Stimulated activated CD8-positive, alpha-beta memory T cell treated with anti-CD3 and anti-CD28 coated beads, Interleukin-15, amount 100 ng/mL, for 48 hours (primary cell): Measurements from ENCODE around the gene CCM2L.

Source experiments
- DNase-seq, 2 donors: peaks; one replicate each; pipeline ENCODE4 v3.0.0-alpha.2; 2020; ENCODE audit warnings: low read depth in 2 of 2

CCM2L gene

DNA sequence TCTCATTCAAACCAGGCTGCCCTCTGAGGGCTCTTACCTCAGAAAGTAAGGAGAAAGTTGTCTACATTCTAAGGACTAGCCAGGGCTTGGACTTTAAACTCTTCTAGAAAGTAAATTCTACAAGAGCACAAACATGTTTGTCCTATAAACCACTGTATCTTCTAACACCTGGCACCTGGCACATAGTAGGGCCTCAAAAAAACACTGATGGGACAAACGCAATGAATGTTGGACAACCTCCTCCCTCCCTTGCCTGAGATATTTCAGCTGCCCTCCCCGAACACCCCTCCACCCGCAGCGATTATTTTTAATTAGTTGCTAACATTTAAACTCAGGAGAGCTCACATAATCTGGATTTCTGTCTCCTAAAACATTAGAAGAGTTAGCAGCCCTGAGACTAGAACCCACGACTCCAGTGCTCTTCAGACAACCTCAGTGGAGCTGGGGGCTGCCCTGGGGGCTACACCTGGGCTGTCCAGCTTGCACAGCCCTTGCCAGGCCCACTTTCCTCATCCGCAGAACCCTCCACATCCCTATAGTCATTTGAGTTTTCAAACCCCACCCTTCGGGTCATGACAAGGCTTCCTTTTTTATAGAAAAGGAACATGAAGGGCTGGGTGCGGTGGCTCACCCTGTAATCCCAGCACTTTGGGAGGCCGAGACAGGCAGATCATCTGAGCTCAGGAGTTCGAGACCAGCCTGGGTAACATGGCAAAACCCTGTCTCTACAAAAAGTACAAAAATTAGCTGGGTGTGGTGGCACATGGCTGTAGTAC is 46.7 kb downstream of the CCM2L start:
- DNase-seq: no peak

DNA sequence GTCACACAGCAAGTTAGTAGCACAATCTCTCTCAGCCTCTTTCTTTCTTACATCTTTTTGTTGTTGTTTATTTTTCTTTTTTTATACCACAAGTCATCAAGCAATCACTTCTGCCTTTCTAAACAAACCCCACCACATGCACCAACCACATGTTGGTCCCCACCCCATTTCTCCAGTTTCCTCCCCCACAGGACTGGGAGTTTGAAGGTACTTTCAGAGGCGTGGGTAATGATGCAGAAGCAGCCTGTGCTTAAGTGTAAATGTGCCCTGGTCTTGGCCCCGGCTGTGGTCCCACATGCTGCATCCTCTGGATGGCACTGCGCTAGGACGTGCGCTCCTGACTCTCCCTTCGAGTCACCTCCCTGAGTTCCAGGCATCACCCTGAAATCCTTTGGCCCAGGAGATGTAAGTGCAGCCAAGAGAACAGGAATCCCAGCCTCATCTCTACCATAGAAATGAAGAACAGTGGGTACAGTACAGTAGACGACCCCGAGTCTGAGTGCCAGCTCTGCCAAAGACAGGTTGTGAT is 47.5 kb downstream of the CCM2L start:
- no peak for DNase-seq

DNA sequence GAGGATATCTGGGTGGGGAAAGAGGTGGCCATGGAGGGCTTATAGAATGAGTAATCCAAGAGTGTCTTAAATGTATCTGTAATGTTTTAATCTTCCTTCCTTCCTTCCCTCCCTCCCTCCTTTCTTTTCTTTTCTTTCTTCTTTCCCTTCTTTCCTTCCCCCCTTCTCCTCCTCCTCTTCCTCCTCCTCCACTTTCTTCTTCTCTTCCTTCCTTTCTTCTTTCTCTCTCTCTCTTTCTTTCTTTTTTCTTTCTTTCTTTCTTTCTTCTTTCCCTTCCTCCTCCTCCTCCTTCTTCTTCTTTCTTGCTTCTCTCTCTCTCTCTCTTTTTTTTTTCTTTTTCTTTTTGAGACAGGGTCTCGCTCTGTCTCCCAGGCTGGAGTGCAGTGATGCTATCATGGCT is 49.0 kb downstream of the CCM2L start:
- DNase-seq: no peak

DNA sequence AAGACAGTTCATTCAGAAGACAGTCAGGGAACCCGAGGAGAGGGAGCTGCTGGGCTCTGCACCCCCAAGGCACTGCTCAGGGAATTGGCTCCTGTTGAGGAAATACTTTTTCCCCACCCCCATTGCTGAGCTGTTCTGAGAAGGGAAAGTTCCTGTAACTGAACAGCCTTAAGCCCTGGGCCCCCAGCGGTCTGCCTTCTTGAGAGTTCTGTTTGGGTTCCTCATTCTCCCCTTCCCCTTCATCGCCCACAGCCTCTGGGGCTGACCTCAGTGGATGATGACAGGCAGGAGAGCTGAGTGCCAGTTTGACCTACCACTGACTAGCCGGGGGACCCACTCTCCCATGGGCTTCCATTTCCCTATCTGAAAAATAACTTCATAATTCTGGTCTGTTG is 52.5 kb downstream of the CCM2L start:
- DNase-seq: no peak

DNA sequence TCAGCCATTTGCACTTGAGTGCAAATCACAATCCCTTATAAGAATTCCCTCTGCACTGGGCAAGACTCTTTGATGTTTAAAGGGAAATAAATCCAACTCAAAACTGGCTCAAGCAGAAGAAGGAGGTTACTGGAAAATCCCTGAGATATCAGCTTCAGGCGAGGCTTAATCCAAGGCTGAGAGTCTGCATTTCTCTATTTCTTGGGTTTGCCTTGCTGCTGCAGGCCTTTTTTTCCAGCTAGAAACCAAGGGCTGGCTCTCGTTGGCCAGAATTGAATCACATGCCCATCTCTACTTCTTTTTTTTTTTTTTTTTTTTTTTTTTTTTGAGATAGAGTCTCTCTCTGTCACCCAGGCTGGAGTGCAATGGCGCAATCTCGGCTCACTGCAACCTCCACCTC is 53.5 kb downstream of the CCM2L start:
- no peak for DNase-seq

DNA sequence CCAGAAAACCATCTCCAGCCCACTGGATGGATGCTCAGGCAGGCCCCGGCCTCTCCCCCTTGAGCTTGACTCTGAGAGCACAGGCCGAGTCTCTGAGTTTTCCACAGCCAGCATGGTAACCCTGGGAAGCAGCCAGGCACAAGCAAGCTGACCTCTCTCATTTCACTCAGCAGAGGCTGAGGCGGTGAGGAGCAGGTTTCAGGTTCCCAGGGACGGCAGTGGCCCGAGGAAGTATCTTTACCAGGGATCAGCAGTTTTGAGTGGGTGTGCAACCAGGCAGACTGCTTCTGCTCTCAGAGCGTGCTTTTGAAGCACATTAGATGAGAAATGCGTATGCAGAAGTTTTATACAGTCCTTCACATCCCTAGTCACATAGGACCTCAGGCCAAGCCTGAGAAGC is 54.4 kb downstream of the CCM2L start:
- DNase-seq: no peak

DNA sequence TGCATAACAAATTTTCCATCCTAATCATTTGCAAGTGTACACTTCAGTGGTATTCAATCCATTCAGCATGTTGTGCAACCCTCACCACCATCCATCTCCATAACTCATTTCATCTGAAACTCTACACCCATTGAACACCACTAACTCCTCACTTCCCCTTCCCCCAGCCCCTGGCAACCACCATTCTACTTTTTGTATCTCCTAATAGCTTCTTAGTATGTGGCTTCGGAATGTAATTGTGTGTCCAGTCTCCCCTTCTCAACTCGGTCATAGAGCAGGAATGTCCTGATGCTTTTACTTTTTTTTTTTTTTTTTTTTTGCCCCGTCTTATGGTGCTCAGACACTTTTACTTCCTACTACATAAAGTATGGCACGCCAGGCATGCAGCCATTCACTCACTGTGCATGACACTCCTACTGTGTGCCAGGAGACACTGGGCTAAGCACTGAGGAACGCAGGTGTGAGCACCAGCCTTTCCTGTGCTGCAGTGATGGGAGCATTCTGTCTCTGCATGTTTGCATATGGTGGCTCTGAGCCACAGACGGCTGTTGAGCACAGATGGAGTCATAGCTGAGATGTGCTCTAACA is 57.1 kb downstream of the CCM2L start:
- DNase-seq: no peak

DNA sequence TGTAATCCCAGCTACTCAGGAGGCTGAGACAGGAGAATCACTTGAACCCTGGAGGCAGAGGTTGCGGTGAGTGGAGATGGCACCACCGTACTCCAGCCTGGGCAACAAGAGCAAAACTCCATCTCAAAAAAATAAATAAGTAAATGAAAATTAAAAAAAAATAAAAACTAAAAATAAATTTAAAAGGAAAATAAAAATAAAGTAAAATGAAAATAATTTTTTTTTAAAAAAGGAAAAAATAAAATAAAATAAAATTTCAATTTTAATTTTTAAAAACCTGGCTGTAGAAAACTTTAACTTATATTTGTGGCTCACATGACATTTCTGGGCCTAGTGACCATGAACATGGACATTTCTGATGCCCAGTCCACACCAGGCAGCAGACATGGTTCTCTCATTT is 57.9 kb downstream of the CCM2L start:
- no peak for DNase-seq

DNA sequence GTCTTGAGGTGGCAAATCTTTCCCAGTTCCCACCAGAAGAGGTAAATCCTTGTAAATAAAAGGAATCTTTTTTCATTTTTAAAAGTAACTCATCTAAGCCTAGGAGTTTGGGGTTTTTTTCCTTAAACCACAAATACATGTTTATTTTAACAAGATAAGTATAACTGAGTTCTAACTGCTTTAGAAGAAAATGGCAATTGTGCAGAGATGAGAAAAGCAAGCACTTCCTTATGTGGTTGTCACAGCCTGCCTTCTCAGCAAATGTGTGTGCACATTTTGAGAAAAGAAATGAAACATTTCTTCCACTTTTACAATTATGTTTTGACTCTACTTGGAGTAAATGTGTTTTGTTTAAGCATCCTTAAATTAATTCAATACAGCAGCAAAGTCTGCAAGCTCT is 59.5 kb downstream of the CCM2L start:
- DNase-seq: no peak

DNA sequence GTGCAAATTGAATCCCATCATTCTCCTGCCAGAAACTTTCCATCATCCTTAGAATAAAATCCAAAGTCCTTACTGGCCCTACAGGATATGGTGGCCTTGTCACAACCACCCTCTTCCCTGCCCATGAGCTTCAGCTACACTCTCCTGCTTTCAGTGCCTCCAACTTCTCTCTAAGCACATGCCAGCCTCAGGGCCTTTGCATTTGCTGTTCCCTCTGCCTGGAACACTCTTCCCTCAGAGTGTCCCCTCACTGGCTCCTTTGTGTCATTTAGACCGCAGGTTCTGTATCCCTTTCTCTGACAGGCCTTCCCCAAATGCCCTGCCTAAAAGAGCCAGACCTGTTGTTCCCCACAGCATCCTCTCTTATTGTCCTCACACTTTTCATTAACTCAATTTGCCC is 60.0 kb downstream of the CCM2L start:
- no peak for DNase-seq

DNA sequence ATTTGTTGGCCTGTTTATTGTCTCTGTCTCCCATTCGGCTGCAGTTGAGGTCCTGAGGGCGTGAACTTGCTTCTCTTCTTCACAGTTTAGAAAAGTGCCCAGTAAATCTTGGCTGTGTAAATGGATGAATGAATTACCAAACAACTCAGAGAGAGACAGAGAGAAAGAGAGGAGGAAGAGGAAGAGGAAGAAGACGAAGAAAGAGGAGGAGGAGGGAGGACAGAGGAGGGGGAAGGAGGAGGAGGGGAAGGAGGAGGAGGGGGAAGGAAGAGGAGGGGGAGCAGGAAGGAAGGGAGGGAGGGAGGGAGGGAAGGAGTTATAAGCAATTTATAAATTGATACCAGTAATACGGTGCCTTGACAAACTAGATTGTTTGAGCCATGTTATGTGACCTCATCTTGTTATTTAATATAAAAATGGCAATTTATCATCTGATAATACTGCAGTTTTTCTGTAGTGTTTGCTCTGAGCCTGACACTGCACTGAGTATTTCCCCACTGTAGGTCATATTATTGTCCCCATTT is 60.5 kb downstream of the CCM2L start:
- no peak for DNase-seq

DNA sequence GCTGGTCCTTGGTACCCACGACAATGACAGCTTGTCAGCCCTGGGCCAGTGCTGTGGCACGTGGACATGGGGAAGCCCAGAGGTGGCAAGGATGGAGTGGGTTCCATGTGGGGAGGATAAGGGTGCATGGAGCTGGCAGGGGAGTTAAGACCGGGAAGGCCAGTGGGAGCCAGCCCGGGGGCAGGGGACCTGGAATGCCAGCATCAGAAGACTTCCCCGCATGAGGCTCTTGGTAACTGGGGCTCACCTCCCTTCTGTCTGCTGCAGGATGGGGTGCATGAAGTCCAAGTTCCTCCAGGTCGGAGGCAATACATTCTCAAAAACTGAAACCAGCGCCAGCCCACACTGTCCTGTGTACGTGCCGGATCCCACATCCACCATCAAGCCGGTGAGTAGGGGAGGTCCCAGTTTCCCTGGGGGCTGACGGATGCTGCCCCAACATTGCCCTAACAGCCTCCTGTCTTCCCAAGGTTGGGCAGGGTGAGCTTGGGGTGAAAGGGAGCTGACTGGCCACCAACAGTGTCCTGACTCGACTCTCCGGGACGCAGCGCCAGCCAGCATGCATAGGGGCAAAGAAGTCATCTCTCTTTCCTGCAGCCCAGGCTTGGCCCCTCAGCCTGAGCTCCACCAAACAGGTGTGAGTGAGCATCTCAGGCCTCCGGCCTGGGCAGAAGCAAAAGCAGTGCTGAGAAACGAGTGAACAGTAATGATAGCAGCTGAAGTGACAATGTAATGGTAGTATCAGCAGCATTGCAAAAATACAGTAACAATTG is 61.3 kb downstream of the CCM2L start:
- no peak for DNase-seq

DNA sequence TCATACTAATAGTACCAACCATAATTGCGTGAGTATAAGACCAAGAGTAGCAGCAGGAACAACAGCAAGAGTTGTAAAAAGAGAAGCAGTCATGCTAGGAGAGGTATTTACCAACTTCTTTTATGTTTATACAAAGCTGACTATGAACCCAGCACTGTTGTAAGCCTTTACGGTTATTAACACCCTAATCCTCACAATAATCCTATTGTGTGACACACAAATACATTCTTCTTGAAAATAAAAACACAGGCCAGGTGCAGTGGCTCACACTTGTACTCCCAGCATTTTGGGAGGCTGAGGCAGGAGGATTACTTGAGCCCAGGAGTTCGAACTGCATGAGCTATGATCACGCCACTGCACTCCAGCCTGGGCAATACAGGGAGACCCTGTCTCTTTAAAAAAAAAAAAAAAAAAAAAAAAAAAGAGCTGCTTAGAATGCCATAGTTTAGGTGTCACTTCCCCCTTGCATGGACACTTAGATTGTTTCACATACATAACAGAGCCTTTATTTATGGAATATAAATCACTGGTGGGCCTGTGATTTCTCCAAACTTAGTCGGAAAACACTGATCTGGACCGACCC is 62.0 kb downstream of the CCM2L start:
- DNase-seq: no peak

DNA sequence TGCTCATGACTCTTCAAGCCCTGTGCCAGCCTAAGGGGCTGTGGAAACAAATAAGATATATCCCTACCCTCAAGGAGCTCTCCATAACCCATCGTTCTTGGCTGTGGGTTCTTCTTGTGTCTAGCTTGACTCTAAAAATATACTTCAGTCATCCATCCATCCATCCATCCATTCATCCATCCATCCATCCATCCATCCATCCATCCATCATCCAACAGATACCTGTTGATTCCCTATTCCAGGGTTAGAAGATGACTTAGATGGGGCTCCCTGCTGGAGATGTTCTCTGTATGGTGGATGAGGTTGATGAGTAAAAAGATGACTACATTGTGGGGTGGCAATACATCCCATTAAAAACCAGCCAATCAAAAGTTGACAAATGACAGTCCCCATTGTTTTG is 65.3 kb downstream of the CCM2L start:
- no peak for DNase-seq

DNA sequence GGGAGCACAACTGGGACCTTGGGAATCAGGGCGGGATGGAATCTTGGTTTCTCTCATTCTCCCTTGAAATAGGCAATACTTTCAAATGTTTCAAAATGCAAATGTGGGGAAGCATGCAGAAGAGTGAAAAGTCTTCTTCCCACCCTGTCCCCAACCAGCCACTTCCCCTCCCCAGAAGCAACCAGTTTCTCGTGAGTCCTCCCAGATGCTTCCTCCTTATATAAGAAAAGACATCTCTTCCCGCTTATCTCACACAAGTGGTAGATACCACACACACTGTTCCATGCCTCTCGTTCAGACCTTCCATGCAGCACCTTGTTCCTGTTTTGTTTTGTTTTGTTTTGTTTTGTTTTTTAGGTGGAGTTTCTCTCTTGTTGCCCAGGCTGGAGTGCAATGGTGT is 67.0 kb downstream of the CCM2L start:
- no peak for DNase-seq

DNA sequence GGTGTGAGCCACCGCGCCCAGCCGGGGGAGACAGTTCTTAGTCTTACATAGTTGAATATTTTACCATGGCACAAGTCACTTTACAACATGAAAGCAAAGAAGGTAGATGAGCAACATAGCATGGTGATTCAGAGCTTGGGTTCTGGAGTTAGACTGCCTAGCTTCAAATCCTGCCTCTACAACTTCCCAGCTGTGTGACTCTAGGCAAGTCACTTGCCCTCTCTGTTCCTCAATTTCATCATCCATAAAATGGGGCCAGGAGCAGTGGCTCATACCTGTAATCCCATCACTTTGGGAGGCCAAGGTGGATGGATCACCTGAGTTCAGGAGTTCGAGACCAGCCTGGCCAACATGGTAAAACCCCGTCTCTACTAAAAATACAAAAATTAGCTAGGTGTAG is 68.1 kb downstream of the CCM2L start:
- no peak for DNase-seq

DNA sequence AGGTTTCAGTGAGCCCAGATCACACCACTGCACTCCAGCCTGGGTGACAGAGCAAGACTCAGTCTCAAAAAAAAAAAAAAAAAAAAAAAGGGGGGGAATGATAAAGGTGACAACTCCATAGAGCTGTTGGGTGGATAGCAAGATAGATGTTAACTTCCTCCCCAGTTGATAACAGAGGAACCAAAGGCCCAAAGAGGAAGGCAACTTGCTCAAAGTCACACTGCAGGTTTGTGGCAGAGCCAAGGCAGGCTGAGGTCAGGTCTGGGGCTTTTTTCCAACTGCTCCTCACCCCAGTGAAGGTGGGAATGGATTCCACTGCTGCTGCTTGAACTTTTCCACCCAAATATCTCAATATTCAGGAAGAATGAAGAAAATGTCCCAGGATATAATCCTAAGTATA is 68.6 kb downstream of the CCM2L start:
- DNase-seq: no peak

DNA sequence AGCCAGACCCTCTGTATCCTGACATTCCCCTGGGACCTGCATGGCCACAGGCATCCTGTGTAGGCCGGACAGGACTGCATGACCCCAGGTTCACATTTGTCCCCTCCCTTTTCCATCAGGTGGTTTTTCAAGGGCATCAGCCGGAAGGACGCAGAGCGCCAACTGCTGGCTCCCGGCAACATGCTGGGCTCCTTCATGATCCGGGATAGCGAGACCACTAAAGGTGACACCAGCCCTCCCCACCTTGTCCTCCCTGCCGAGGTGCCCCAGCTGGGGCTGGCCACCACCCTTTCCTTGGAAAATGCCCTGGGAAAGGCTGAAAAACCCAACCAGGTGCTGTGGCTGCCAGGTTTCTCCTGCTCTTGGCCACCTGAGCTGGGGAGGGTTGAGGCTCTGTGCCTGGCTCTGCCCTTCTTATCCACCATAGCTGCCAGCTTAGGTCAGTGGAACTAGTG is 69.4 kb downstream of the CCM2L start:
- no peak for DNase-seq

DNA sequence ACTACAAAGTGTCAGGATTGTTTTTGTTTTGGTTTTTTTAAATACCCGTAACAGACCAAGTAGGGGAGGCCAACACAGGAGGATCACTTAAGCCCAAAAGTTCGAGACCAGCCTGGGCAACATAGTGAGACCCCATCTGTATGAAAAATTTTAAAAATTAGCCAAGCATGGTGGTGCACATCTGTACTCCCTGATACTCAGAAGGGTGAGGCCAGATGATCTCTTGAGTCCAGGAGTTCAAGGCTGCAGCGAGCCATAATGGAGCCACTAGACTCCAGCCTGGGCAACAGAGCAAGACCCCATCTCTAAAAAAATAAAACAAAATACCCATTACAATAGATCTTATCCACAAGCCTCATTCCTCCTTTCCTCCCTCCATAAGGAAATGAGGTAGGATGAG is 70.5 kb downstream of the CCM2L start:
- no peak for DNase-seq
